ENCODE data around the gene TPRX1.
"Not testable (repeated sequence)": the region's sequence is repeated elsewhere in the genome, so short reads cannot be mapped to it uniquely, and the experiment has no call there.

The TPRX1 gene

GRCh38 chr19:47768604-47769003 is 35.7 kb downstream of the TPRX1 start:
- DNase-seq (ENCODE audit: low read depth, low spot score) = no peak

- DNase-seq (ENCODE audit: low read depth, low spot score) = no peak
These were observed 37.0 kb downstream of the TPRX1 start for GRCh38 chr19:47767349-47767748.

GRCh38 chr19:47766670-47767069 is 37.7 kb downstream of the TPRX1 start:
- no peak for DNase-seq (ENCODE audit: low read depth, low spot score)

- no peak for DNase-seq (ENCODE audit: low read depth, low spot score)
These were observed 38.1 kb downstream of the TPRX1 start for GRCh38 chr19:47766359-47766620.

- no peak for DNase-seq (ENCODE audit: low read depth, low spot score)
These were observed 38.6 kb downstream of the TPRX1 start for GRCh38 chr19:47765523-47766358.

- DNase-seq (ENCODE audit: low read depth, low spot score) = not testable (repeated sequence)
These were observed 39.6 kb downstream of the TPRX1 start for GRCh38 chr19:47764705-47765104.

GRCh38 chr19:47762615-47763308 is 41.6 kb downstream of the TPRX1 start:
- DNase-seq (ENCODE audit: low read depth, low spot score) = no peak

GRCh38 chr19:47762151-47762550 is 42.2 kb downstream of the TPRX1 start:
- no peak for DNase-seq (ENCODE audit: low read depth, low spot score)

- DNase-seq (ENCODE audit: low read depth, low spot score) = no peak
These were observed 42.8 kb downstream of the TPRX1 start for GRCh38 chr19:47761566-47761965.

- DNase-seq (ENCODE audit: low read depth, low spot score) = no peak
These were observed 43.7 kb downstream of the TPRX1 start for GRCh38 chr19:47760632-47760999.

GRCh38 chr19:47758443-47758804 is 45.9 kb downstream of the TPRX1 start:
- DNase-seq (ENCODE audit: low read depth, low spot score) = no peak

- no peak for DNase-seq (ENCODE audit: low read depth, low spot score)
These were observed 46.5 kb downstream of the TPRX1 start for GRCh38 chr19:47757617-47758442.

- DNase-seq (ENCODE audit: low read depth, low spot score) = no peak
These were observed 47.3 kb downstream of the TPRX1 start for GRCh38 chr19:47756953-47757608.

- DNase-seq (ENCODE audit: low read depth, low spot score) = no peak
These were observed 47.8 kb downstream of the TPRX1 start for GRCh38 chr19:47756627-47756929.

GRCh38 chr19:47755762-47756626 is 48.4 kb downstream of the TPRX1 start:
- DNase-seq (ENCODE audit: low read depth, low spot score) = no peak

- no peak for DNase-seq (ENCODE audit: low read depth, low spot score)
These were observed 49.1 kb downstream of the TPRX1 start for GRCh38 chr19:47755065-47755761.

GRCh38 chr19:47754206-47755064 is 49.9 kb downstream of the TPRX1 start:
- no peak for DNase-seq (ENCODE audit: low read depth, low spot score)

GRCh38 chr19:47752440-47753211 is 51.7 kb downstream of the TPRX1 start:
- no peak for DNase-seq (ENCODE audit: low read depth, low spot score)
